ENCODE data around the gene P2RY6.
"Not testable (repeated sequence)": the region's sequence is repeated elsewhere in the genome, so short reads cannot be mapped to it uniquely, and the experiment has no call there.

P2RY6 gene

DNA sequence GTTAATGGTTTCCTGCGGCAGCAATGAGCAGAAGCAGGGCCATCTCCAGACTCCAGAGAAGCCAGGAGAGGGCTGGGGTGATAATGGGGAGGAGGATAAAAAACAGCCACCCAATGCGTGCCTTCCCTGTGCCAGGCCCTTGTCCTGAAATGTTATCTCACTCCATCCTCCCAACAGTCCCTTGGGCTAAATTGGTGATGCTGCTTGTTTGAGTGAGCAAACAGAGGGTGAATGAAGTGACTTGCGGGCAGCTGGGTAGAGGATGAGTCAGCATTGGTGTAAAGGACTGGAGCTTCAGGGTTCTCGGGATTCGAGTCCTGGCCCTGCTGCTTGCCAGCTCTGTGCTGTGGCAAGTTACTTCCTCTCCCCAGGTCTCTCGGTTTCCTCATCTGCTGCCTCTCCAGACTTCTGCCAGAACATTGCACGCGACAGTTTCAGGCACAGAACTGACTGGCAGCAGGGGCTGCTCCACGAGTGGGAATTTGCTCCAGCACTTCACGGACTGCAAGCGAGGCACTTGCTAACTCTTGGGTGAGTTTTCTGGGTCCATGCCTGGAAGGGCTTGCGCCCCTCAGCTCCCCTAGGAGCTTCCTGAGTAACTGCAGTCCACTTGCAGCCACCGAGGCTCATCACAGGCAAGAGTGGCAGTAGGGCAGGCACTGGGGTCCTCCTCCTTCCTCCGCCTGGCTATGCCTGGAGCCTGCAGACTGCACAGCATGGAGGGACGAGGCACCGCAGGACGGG is at the start of gene P2RY6:
TSS of gene P2RY6 (plus strand) at position 403 of the 744 bp plus-strand sequence. CDS start 24,181 bp downstream, outside the sequence.
- DNase-seq (ENCODE audit: low read depth) = no peak
- H3K4me3 ChIP-seq (ENCODE audit: low read depth, low read length) = no peak within 1 kb of the TSS

- no peak overlapping the region for H3K4me3 ChIP-seq (ENCODE audit: low read depth, low read length)
- no peak for DNase-seq (ENCODE audit: low read depth)
Observed at GRCh38 chr11:73223998-73224730, 48.0 kb upstream of the P2RY6 start.

DNA sequence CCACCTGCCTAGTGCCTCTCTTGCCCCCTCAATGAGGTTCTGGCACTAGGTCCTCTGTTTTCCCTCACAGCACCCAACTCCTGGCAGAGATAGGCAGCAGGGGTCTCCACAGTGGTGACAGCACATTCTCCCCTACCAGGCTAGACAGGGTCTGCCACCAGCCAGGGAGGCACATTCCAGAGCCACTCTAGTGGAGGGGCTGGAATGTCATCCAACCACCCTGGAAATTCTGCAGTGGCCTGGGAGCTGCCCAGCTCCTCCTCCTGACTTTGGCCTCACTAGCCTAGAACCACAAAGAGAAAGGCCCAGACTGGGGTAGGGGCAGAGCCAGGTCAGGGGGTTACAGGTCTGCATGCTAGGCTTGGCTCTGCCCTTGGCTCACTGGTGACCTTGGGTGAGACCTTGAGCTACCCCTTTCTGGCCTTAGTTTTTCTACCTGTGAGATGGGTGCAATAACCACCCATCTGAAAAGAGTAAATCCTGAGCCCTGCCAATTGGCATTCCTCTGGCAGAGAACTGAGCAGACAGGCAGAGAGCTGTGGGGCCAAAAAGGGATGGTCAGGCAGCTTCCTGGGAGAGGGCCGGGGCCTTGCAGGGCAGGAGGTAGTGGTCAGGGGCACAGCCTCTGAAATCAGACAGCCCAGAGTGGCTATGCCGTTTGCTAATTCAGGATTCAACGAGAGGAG is 47.0 kb upstream of the P2RY6 start:
- no peak overlapping the region for H3K4me3 ChIP-seq (ENCODE audit: low read depth, low read length)

DNA sequence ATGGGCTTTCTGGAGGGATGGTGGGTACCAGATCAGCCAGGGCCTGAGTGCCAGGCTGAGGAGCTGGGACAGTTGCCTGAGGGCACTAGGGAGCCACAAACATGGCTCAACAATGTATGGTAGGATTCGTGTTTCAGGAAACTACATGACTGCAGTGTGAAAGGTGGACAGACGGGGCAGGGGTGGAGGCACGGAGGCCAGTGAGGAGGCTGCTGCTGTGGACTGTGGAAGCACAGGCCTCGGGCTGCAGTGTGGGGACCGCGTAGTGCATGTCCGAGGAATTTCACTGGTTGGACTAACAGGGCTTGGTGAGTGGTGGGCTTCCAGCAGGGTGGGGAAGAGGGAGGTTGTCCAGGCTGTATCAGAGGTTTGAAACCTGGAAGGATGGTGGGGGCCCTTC is 46.3 kb upstream of the P2RY6 start:
- DNase-seq (ENCODE audit: low read depth) = no peak
- no peak overlapping the region for H3K4me3 ChIP-seq (ENCODE audit: low read depth, low read length)

More for the DNA sequence above, 47.0 kb upstream of the P2RY6 start:
- DNase-seq (ENCODE audit: low read depth) = no peak

- DNase-seq (ENCODE audit: low read depth) = no peak
- no peak overlapping the region for H3K4me3 ChIP-seq (ENCODE audit: low read depth, low read length)
Observed at GRCh38 chr11:73226297-73227006, 45.7 kb upstream of the P2RY6 start.

- no peak overlapping the region for H3K4me3 ChIP-seq (ENCODE audit: low read depth, low read length)
- no peak for DNase-seq (ENCODE audit: low read depth)
Observed at GRCh38 chr11:73227571-73228211, 44.4 kb upstream of the P2RY6 start.

- no peak overlapping the region for H3K4me3 ChIP-seq (ENCODE audit: low read depth, low read length)
- no peak for DNase-seq (ENCODE audit: low read depth)
Observed at GRCh38 chr11:73228268-73229134, 43.6 kb upstream of the P2RY6 start.

DNA sequence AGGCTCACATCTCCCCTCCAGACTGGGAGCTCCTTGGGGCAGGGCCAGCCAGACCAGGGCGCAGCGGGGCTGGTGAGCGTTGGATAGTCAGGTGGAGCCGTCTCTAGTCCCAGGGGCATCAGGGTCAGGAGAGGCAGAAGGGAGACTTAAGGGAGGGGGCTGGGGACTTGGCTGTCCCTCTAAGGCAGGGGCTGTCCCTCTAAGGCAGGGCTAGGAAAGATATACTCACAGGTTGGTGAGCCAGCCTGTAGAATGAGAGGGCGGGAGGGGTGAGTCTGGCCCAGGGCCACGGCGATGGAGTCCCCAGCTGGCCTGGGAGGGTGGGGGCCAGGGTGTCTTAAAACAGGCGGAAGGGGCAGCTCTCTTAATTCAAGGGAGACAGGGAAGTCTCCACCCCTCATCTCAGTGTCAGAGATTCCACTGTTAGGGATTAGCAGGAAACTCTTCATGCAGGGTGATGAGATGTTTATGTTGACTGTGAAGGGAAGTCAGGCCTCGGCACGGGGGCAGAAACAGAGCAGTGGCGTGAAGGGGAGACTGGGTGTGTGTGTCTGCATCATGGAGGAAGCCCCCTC is 42.7 kb upstream of the P2RY6 start:
- no peak overlapping the region for H3K4me3 ChIP-seq (ENCODE audit: low read depth, low read length)
- no peak for DNase-seq (ENCODE audit: low read depth)

- no peak overlapping the region for H3K4me3 ChIP-seq (ENCODE audit: low read depth, low read length)
- DNase-seq (ENCODE audit: low read depth) = no peak
Observed at GRCh38 chr11:73229896-73230875, 42.0 kb upstream of the P2RY6 start.

- no peak for DNase-seq (ENCODE audit: low read depth)
- no peak overlapping the region for H3K4me3 ChIP-seq (ENCODE audit: low read depth, low read length)
Observed at GRCh38 chr11:73230931-73231330, 41.2 kb upstream of the P2RY6 start.

- not testable (repeated sequence) for H3K4me3 ChIP-seq (ENCODE audit: low read depth, low read length); DNase-seq (ENCODE audit: low read depth)
Observed at GRCh38 chr11:73232487-73232886, 39.7 kb upstream of the P2RY6 start.

- H3K4me3 ChIP-seq (ENCODE audit: low read depth, low read length) = no peak overlapping the region
Observed at GRCh38 chr11:73233211-73233610, 38.9 kb upstream of the P2RY6 start.

DNA sequence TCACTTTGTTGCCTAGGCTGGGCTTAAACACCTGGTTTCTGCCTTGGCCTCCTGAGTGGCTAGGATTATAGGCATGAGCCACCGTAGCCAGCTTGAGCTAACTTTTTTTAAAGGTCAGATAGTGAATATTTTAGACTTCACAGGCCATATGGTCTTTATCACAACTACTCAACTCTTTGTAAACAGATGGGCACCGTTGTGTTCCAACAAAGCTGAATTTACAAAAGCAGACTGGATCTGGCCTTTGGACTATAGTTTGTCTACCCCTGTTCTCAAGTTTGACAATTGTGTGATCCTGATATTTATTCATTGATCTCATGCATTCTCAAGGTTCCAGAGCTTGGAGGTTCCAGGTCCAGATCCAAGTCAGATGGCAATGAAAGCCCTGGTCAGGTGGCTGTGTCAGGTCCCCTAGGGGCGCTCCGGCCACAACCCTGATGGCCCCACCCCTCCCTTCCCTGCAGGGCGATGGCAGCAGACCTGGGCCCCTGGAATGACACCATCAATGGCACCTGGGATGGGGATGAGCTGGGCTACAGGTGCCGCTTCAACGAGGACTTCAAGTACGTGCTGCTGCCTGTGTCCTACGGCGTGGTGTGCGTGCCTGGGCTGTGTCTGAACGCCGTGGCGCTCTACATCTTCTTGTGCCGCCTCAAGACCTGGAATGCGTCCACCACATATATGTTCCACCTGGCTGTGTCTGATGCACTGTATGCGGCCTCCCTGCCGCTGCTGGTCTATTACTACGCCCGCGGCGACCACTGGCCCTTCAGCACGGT is 38.3 kb upstream of the P2RY6 start:
- no peak overlapping the region for H3K4me3 ChIP-seq (ENCODE audit: low read depth, low read length)
- DNase-seq (ENCODE audit: low read depth) = no peak

More at GRCh38 chr11:73233211-73233610, 38.9 kb upstream of the P2RY6 start:
- no peak for DNase-seq (ENCODE audit: low read depth)

- DNase-seq (ENCODE audit: low read depth) = no peak
- H3K4me3 ChIP-seq (ENCODE audit: low read depth, low read length) = no peak overlapping the region
Observed at GRCh38 chr11:73234471-73235181, 37.5 kb upstream of the P2RY6 start.

DNA sequence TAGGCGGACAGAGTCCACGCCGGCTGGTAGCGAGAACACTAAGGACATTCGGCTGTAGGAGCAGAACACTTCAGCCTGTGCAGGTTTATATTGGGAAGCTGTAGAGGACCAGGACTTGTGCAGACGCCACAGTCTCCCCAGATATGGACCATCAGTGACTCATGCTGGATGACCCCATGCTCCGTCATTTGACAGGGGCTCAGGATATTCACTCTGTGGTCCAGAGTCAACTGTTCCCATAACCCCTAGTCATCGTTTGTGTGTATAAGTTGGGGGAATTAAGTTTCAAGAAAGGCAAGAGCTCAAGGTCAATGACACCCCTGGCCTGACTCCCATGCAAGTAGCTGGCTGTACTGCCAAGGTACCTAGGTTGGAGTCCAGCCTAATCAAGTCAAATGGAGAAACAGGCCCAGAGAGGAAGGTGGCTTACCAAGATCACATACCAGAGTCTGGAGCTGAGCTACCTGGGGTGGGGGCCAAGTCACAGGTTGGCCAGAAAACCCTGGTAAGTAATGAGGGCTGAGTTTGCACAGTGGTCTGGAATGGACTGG is 36.8 kb upstream of the P2RY6 start:
- DNase-seq (ENCODE audit: low read depth) = no peak
- no peak overlapping the region for H3K4me3 ChIP-seq (ENCODE audit: low read depth, low read length)
